HepG2 (cell line): ENCODE measurements around the gene NHSL1. TPM values are rescaled to one million over a fixed set of nuclear protein-coding genes. Genes with fewer than 3 reads are reported as not detected.

Experiments used
- ATF7-NPFF ChIP-seq: sonication (generic); formaldehyde crosslinking; IDR thresholded peaks from 2 replicates; pipeline ENCODE4 v1.8.1; 2023; ENCODE audit warnings: mild to moderate bottlenecking, low read depth, missing genetic modification reagents, moderate library complexity
- CCDC6 ChIP-seq: sonication (generic); formaldehyde crosslinking; IDR thresholded peaks from 2 replicates; pipeline ENCODE4 v1.8.1; 2022; ENCODE audit warnings: mild to moderate bottlenecking, missing genetic modification reagents, moderate library complexity
- DPF2 ChIP-seq: sonication (generic); formaldehyde crosslinking; IDR thresholded peaks from 2 replicates; pipeline ENCODE4 v1.4.0; 2020; ENCODE audit warnings: mild to moderate bottlenecking, low read depth, missing genetic modification reagents, borderline replicate concordance
- GABPA ChIP-seq, 2 experiments: IDR thresholded peaks; 2 replicates each; pipeline ENCODE4 v1.6.1; 2011 to 2016; ENCODE audit warnings: low read depth in 2 of 2, low read length in 1 of 2, missing biosample characterization in 1 of 2, missing genetic modification characterization in 1 of 2
- IKZF4 ChIP-seq: sonication (generic); formaldehyde crosslinking; IDR thresholded peaks from 2 replicates; pipeline ENCODE4 v1.5.1; 2020; ENCODE audit warnings: borderline replicate concordance, mild to moderate bottlenecking, low read depth, missing genetic modification reagents; ENCODE audit errors: not compliant biosample characterization
- MED8 ChIP-seq: sonication (generic); formaldehyde crosslinking; IDR thresholded peaks from 2 replicates; pipeline ENCODE4 v1.8.1; 2023; ENCODE audit warnings: mild to moderate bottlenecking, missing genetic modification reagents; ENCODE audit not compliant: insufficient replicate concordance
- MEIS2 ChIP-seq: sonication (generic); formaldehyde crosslinking; IDR thresholded peaks from 2 replicates; pipeline ENCODE4 v1.9.0; 2021; ENCODE audit warnings: mild to moderate bottlenecking, missing genetic modification reagents
- NRL ChIP-seq: sonication (generic); formaldehyde crosslinking; IDR thresholded peaks from 2 replicates; pipeline ENCODE4 v1.5.0; 2020; ENCODE audit warnings: missing genetic modification reagents, mild to moderate bottlenecking, moderate library complexity, borderline replicate concordance
- SMC3 ChIP-seq: IDR thresholded peaks from 2 replicates; pipeline ENCODE4 v1.6.1; 2011; ENCODE audit warnings: low read length, improper control_type of control experiment
- TBP ChIP-seq: sonication (generic); formaldehyde crosslinking; IDR thresholded peaks from 2 replicates; pipeline ENCODE4 v1.5.0; 2020; ENCODE audit warnings: missing genetic modification reagents
- ZBTB8A ChIP-seq: sonication (generic); formaldehyde crosslinking; IDR thresholded peaks from 2 replicates; pipeline ENCODE4 v1.4.0; 2020; ENCODE audit warnings: mild to moderate bottlenecking, low read depth, missing genetic modification reagents, borderline replicate concordance
- ZMYM2 ChIP-seq: sonication (generic); formaldehyde crosslinking; IDR thresholded peaks from 2 replicates; pipeline ENCODE4 v1.8.0; 2022; ENCODE audit warnings: mild to moderate bottlenecking, missing genetic modification reagents
- ZNF253 ChIP-seq: sonication (generic); formaldehyde crosslinking; IDR thresholded peaks from 2 replicates; pipeline ENCODE4 v1.8.0; 2022; ENCODE audit warnings: mild to moderate bottlenecking, missing genetic modification reagents, borderline replicate concordance
- polyA plus RNA-seq, 8 experiments: library from polyadenylated mRNA; depleted of rRNA in 3 of 8; stranded (reverse) in 7 of 8; unstranded in 1 of 8; fragments of >200 nt; fragmentation: Illumina TruSeq in 4 of 8; extraction: Trizol in 4 of 8; gene quantifications; 2 replicates each; pipeline versions ENCODE4 v1.2.1 to v1.2.3, GENCODE V29; 2011 to 2016; ENCODE audit warnings: low read depth in 4 of 8, missing spikeins in 1 of 8, mixed read lengths in 1 of 8; ENCODE audit not compliant: insufficient read depth in 1 of 8
- total RNA-seq, 5 experiments: library from RNA; depleted of rRNA; stranded (reverse); fragments of >200 nt; fragmentation: Illumina TruSeq; extraction: Trizol; gene quantifications; 2 replicates each; pipeline ENCODE4 v1.2.3, GENCODE V29; 2016; ENCODE audit warnings: low read depth in 1 of 5
- TF ChIP-seq, protein P1 (sequence below), 2 experiments: fragments of 450-650 bp in 1 of 2; sonication (generic) in 1 of 2; formaldehyde crosslinking in 1 of 2; IDR thresholded peaks; 2 replicates each; pipeline versions ENCODE4 v1.6.1 to v1.8.0; 2016 to 2022; ENCODE audit warnings: antibody characterized with exemption in 1 of 2, mild to moderate bottlenecking in 1 of 2, missing genetic modification reagents in 1 of 2
- TF ChIP-seq, protein P2 (sequence below): sonication (generic); formaldehyde crosslinking; IDR thresholded peaks from 2 replicates; pipeline ENCODE4 v1.5.0; 2020; ENCODE audit warnings: missing genetic modification reagents
- TF ChIP-seq, protein P3 (sequence below): sonication (generic); formaldehyde crosslinking; IDR thresholded peaks from 2 replicates; pipeline ENCODE4 v1.5.0; 2020; ENCODE audit warnings: mild to moderate bottlenecking, missing genetic modification reagents

NHSL1 gene
- total and polyA plus RNA-seq, 2 of the 13 experiments (the other 11 are each of a cell fraction or from before 2014, with no cell fraction given): 24.9 to 53.6 TPM

DNA sequence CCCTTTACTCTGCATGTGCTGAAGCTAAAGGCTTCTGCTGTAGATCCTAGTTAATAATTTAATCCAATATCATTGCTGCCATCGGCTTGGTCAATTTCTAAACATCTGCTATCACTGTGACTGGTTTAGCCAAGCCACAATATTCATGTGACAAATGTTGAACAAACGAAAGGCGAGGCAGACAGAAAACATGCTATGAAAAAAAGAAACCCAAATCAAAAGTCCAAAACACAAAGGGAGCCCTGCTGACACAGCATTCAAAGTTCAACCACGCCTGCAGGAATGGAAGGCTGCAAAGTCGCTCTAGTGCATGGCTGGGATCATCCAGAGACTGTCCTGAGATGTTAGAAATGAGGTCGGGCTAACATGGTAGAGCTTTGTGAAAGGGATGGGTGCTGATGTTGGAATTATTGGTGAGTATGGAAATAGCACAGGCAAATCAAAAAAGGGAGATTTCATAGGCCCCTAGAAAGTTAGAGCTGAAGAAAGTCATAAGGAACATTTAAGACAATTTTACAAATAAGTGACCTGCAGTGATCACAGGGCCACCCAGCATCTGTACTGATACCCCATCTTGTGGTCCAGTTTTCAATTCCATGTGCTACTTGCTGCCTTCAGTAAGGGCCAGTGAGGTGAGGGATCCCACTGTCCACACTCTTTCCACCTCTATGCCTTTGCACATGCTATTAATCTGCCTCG, 8.8 kb upstream of the NHSL1 start (continued):
- TF ChIP-seq, protein P1, sequence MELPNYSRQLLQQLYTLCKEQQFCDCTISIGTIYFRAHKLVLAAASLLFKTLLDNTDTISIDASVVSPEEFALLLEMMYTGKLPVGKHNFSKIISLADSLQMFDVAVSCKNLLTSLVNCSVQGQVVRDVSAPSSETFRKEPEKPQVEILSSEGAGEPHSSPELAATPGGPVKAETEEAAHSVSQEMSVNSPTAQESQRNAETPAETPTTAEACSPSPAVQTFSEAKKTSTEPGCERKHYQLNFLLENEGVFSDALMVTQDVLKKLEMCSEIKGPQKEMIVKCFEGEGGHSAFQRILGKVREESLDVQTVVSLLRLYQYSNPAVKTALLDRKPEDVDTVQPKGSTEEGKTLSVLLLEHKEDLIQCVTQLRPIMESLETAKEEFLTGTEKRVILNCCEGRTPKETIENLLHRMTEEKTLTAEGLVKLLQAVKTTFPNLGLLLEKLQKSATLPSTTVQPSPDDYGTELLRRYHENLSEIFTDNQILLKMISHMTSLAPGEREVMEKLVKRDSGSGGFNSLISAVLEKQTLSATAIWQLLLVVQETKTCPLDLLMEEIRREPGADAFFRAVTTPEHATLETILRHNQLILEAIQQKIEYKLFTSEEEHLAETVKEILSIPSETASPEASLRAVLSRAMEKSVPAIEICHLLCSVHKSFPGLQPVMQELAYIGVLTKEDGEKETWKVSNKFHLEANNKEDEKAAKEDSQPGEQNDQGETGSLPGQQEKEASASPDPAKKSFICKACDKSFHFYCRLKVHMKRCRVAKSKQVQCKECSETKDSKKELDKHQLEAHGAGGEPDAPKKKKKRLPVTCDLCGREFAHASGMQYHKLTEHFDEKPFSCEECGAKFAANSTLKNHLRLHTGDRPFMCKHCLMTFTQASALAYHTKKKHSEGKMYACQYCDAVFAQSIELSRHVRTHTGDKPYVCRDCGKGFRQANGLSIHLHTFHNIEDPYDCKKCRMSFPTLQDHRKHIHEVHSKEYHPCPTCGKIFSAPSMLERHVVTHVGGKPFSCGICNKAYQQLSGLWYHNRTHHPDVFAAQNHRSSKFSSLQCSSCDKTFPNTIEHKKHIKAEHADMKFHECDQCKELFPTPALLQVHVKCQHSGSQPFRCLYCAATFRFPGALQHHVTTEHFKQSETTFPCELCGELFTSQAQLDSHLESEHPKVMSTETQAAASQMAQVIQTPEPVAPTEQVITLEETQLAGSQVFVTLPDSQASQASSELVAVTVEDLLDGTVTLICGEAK (IDR thresholded peaks at IDR 0.05): no peak
- TF ChIP-seq, protein P1 (CRISPR knock-in tag; IDR thresholded peaks at IDR 0.05): no peak
- TF ChIP-seq ZNF253 (no peak), NRL (CRISPR knock-in tag) (no peak), CCDC6 (no peak), TBP (CRISPR knock-in tag) (no peak), MEIS2 (no peak), SMC3 (no peak), MED8 (CRISPR knock-in tag) (no peak), DPF2 (no peak), GABPA (IDR thresholded peaks at IDR 0.05; ENCODE audit: low read depth, low read length) (no peak), GABPA (CRISPR knock-in tag; IDR thresholded peaks at IDR 0.05; ENCODE audit: low read depth) (peak; percentile 35; the same call in 1 of the 2 replicates), ZBTB8A (CRISPR knock-in tag) (no peak), ZMYM2 (CRISPR knock-in tag) (no peak), IKZF4 (CRISPR knock-in tag) (no peak), ATF7-NPFF (CRISPR knock-in tag) (no peak)
- TF ChIP-seq, protein P2, sequence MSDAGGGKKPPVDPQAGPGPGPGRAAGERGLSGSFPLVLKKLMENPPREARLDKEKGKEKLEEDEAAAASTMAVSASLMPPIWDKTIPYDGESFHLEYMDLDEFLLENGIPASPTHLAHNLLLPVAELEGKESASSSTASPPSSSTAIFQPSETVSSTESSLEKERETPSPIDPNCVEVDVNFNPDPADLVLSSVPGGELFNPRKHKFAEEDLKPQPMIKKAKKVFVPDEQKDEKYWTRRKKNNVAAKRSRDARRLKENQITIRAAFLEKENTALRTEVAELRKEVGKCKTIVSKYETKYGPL: no peak
- TF ChIP-seq, protein P3, sequence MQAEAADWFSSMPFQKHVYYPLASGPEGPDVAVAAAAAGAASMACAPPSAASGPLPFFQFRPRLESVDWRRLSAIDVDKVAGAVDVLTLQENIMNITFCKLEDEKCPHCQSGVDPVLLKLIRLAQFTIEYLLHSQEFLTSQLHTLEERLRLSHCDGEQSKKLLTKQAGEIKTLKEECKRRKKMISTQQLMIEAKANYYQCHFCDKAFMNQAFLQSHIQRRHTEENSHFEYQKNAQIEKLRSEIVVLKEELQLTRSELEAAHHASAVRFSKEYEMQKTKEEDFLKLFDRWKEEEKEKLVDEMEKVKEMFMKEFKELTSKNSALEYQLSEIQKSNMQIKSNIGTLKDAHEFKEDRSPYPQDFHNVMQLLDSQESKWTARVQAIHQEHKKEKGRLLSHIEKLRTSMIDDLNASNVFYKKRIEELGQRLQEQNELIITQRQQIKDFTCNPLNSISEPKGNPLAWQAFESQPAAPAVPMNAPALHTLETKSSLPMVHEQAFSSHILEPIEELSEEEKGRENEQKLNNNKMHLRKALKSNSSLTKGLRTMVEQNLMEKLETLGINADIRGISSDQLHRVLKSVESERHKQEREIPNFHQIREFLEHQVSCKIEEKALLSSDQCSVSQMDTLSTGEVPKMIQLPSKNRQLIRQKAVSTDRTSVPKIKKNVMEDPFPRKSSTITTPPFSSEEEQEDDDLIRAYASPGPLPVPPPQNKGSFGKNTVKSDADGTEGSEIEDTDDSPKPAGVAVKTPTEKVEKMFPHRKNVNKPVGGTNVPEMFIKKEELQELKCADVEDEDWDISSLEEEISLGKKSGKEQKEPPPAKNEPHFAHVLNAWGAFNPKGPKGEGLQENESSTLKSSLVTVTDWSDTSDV (CRISPR knock-in tag): no peak
